ENCODE results near the gene TMEM101. TPM values are rescaled to one million over a fixed set of nuclear protein-coding genes. Genes with fewer than 3 reads are reported as not detected.

Gene TMEM101
- total and polyA plus RNA-seq, 2 of the 13 experiments (the other 11 are each of a cell fraction or from before 2014, with no cell fraction given): 72.0 to 100 TPM

GRCh38 chr17:44014437-44015172 is at the start of gene TMEM101 (continued):
- TF ChIP-seq HNRNPK (IDR thresholded peaks at IDR 0.05; ENCODE audit: low read depth, low read length, poor library complexity, severe bottlenecking) (no peak), FOXO1 (CRISPR knock-in tag; IDR thresholded peaks at IDR 0.05) (peak; percentile 83; the same call in 1 of the 2 replicates), TFE3 (CRISPR knock-in tag; IDR thresholded peaks at IDR 0.05) (peak; percentile 84), MNT (IDR thresholded peaks at IDR 0.05) (peak; percentile 34), MAZ (IDR thresholded peaks at IDR 0.05; ENCODE audit: borderline replicate concordance, low read depth, low read length) (peak; percentile 76; the same call in 1 of the 2 replicates), MAZ (CRISPR knock-in tag; IDR thresholded peaks at IDR 0.05; ENCODE audit: low read depth) (peak; percentile 75), TOPORS (CRISPR knock-in tag; IDR thresholded peaks at IDR 0.05) (peak; percentile 96), ZNF235 (CRISPR knock-in tag; IDR thresholded peaks at IDR 0.05; ENCODE audit: borderline replicate concordance) (peak; percentile 96), SNAPC4 (CRISPR knock-in tag; IDR thresholded peaks at IDR 0.05) (peak; percentile 96), MTA3 (CRISPR knock-in tag; IDR thresholded peaks at IDR 0.05) (no peak), SSRP1 (CRISPR knock-in tag; IDR thresholded peaks at IDR 0.05) (peak; percentile 89), ATF3 (CRISPR knock-in tag; IDR thresholded peaks at IDR 0.05) (peak; percentile 37; the same call in 1 of the 2 replicates), ZNF326 (CRISPR knock-in tag; IDR thresholded peaks at IDR 0.05; ENCODE audit: borderline replicate concordance) (no peak), XRCC5 (optimal IDR thresholded peaks at IDR 0.05; ENCODE audit: low read length) (peak; percentile 98)
- TF ChIP-seq, protein P1, sequence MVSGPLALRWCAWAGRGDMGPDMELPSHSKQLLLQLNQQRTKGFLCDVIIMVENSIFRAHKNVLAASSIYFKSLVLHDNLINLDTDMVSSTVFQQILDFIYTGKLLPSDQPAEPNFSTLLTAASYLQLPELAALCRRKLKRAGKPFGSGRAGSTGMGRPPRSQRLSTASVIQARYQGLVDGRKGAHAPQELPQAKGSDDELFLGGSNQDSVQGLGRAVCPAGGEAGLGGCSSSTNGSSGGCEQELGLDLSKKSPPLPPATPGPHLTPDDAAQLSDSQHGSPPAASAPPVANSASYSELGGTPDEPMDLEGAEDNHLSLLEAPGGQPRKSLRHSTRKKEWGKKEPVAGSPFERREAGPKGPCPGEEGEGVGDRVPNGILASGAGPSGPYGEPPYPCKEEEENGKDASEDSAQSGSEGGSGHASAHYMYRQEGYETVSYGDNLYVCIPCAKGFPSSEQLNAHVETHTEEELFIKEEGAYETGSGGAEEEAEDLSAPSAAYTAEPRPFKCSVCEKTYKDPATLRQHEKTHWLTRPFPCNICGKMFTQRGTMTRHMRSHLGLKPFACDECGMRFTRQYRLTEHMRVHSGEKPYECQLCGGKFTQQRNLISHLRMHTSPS (CRISPR knock-in tag; IDR thresholded peaks at IDR 0.05; ENCODE audit: low read depth): peak; percentile 51; the same call in 1 of the 2 replicates
- TF ChIP-seq, protein P2, sequence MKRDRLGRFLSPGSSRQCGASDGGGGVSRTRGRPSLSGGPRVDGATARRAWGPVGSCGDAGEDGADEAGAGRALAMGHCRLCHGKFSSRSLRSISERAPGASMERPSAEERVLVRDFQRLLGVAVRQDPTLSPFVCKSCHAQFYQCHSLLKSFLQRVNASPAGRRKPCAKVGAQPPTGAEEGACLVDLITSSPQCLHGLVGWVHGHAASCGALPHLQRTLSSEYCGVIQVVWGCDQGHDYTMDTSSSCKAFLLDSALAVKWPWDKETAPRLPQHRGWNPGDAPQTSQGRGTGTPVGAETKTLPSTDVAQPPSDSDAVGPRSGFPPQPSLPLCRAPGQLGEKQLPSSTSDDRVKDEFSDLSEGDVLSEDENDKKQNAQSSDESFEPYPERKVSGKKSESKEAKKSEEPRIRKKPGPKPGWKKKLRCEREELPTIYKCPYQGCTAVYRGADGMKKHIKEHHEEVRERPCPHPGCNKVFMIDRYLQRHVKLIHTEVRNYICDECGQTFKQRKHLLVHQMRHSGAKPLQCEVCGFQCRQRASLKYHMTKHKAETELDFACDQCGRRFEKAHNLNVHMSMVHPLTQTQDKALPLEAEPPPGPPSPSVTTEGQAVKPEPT (CRISPR knock-in tag; IDR thresholded peaks at IDR 0.05; ENCODE audit: low read depth): peak; percentile 93

Measured in HepG2 (cell line).